Effector memory CD8-positive, alpha-beta T cell (primary cell): ENCODE results near the gene EDDM13.
"Not testable (repeated sequence)": the region's sequence is repeated elsewhere in the genome, so short reads cannot be mapped to it uniquely, and the experiment has no call there.

ENCODE experiments used
- ATAC-seq: fragments of 150-1000 bp; cut with Tn5 transposase; replicated peaks from 2 replicates; pipeline ENCODE4 v1.10.0; 2021; ENCODE audit warnings: mild to moderate bottlenecking, moderate library complexity
- DNase-seq, 3 experiments: peaks; one replicate each; pipeline ENCODE4 v3.0.0; 2021
- H3K27ac Mint-ChIP-seq, 2 donors: one replicate each; pipeline ENCODE4 v1.8.0; 2022; ENCODE audit warnings: mild to moderate bottlenecking in 2 of 2, mixed read lengths in 2 of 2, moderate library complexity in 2 of 2
- H3K27me3 Mint-ChIP-seq, 2 donors: one replicate each; pipeline ENCODE4 v1.8.0; 2022; ENCODE audit warnings: mixed read lengths in 2 of 2
- H3K36me3 Mint-ChIP-seq: one replicate; pipeline ENCODE4 v1.8.0; 2022; ENCODE audit warnings: mild to moderate bottlenecking, moderate library complexity, mixed read lengths; ENCODE audit not compliant: insufficient read depth
- H3K4me1 Mint-ChIP-seq, 2 donors: one replicate each; pipeline ENCODE4 v1.8.0; 2022; ENCODE audit warnings: low read depth in 2 of 2, mixed read lengths in 2 of 2
- H3K4me3 Mint-ChIP-seq, 2 donors: one replicate each; pipeline ENCODE4 v1.8.0; 2022; ENCODE audit warnings: mild to moderate bottlenecking in 2 of 2, mixed read lengths in 2 of 2, moderate library complexity in 2 of 2
- H3K9me3 Mint-ChIP-seq, 2 donors: one replicate each; pipeline ENCODE4 v1.8.0; 2022; ENCODE audit warnings: mixed read lengths in 2 of 2
- total RNA-seq, 9 experiments: gene quantifications; one replicate each; lab custom pipeline; 2026; lab: John Stamatoyannopoulos, UW

Gene EDDM13
- total RNA-seq, result 0 to 0.55 (median 0.25) reads per million in 9 experiments

GRCh38 chr19:56272161-56272798, at the start of gene EDDM13:
Gene EDDM13 (plus strand): TSS chr19:56272748. CDS start chr19:56272835, 87 bp downstream.
- Mint-ChIP-seq H3K4me3 (no peak within 1 kb of the TSS), H3K9me3 (no peaks in the 10 kb centered on the region), H3K36me3 (no peaks in the 10 kb centered on the region), H3K27me3 (no peaks in the 10 kb centered on the region), H3K27ac (no peak within 1 kb of the TSS), H3K4me1 (no peaks in the 10 kb centered on the region)
- DNase-seq, result no peak
- ATAC-seq, result no peak

GRCh38 chr19:56222901-56223300, 49.6 kb upstream of the EDDM13 start:
- ATAC-seq, result no peak

GRCh38 chr19:56223481-56223880, 49.1 kb upstream of the EDDM13 start:
- DNase-seq (no peak), ATAC-seq (no peak)
- Mint-ChIP-seq H3K27me3 (no peaks in the 10 kb centered on the region), H3K27ac (no peak overlapping the region), H3K4me1 (peaks cover 0 to 3% of the 10 kb centered on the region in 2 donors), H3K36me3 (peaks cover 4% of the 10 kb centered on the region), H3K4me3 (no peak overlapping the region), H3K9me3 (no peaks in the 10 kb centered on the region)

More at GRCh38 chr19:56222901-56223300, 49.6 kb upstream of the EDDM13 start:
- peaks cover 0 to 5% of the 10 kb centered on the region in 2 donors for H3K27me3 Mint-ChIP-seq
- peaks cover 4% of the 10 kb centered on the region for H3K36me3 Mint-ChIP-seq
- no peak for DNase-seq
- H3K9me3 Mint-ChIP-seq, result no peaks in the 10 kb centered on the region
- no peak overlapping the region for H3K4me3 Mint-ChIP-seq
- no peak overlapping the region for H3K27ac Mint-ChIP-seq
- peaks cover 0 to 3% of the 10 kb centered on the region in 2 donors for H3K4me1 Mint-ChIP-seq

GRCh38 chr19:56245121-56245740, 27.3 kb upstream of the EDDM13 start:
- Mint-ChIP-seq H3K9me3 (no peaks in the 10 kb centered on the region), H3K27me3 (no peaks in the 10 kb centered on the region), H3K27ac (no peak overlapping the region), H3K4me1 (no peaks in the 10 kb centered on the region), H3K36me3 (no peaks in the 10 kb centered on the region), H3K4me3 (no peak overlapping the region)
- ATAC-seq (no peak), DNase-seq (no peak)

GRCh38 chr19:56245764-56246163, 26.8 kb upstream of the EDDM13 start:
- not testable (repeated sequence) for H3K27me3 Mint-ChIP-seq, H3K27ac Mint-ChIP-seq, H3K4me1 Mint-ChIP-seq, H3K9me3 Mint-ChIP-seq, H3K4me3 Mint-ChIP-seq, H3K36me3 Mint-ChIP-seq, DNase-seq, ATAC-seq

GRCh38 chr19:56248736-56249338, 23.7 kb upstream of the EDDM13 start:
- not testable (repeated sequence) for H3K36me3 Mint-ChIP-seq, H3K9me3 Mint-ChIP-seq

GRCh38 chr19:56252699-56253422, 19.7 kb upstream of the EDDM13 start:
- Mint-ChIP-seq H3K9me3 (no peaks in the 10 kb centered on the region), H3K4me3 (no peak overlapping the region), H3K4me1 (peaks cover 0 to 3% of the 10 kb centered on the region in 2 donors), H3K27me3 (peaks cover 0 to 9% of the 10 kb centered on the region in 2 donors), H3K36me3 (no peaks in the 10 kb centered on the region), H3K27ac (no peak overlapping the region)
- DNase-seq, result peak; percentile 59 to 63 (median 62)
- peak; percentile 68 for ATAC-seq

More at GRCh38 chr19:56248736-56249338, 23.7 kb upstream of the EDDM13 start:
- DNase-seq, H3K27me3 Mint-ChIP-seq, ATAC-seq, H3K27ac Mint-ChIP-seq, H3K4me1 Mint-ChIP-seq, H3K4me3 Mint-ChIP-seq: not testable (repeated sequence)

- H3K27ac Mint-ChIP-seq, result no peak overlapping the region
- DNase-seq, result no peak
- peak; percentile 33 for ATAC-seq
- H3K4me1 Mint-ChIP-seq, result peaks cover 0 to 3% of the 10 kb centered on the region in 2 donors
- no peaks in the 10 kb centered on the region for H3K9me3 Mint-ChIP-seq
- no peak overlapping the region for H3K4me3 Mint-ChIP-seq
- no peaks in the 10 kb centered on the region for H3K36me3 Mint-ChIP-seq
- peaks cover 0 to 9% of the 10 kb centered on the region in 2 donors for H3K27me3 Mint-ChIP-seq
Observed at GRCh38 chr19:56253737-56254136, 18.8 kb upstream of the EDDM13 start.

- H3K4me1 Mint-ChIP-seq, result no peaks in the 10 kb centered on the region
- no peaks in the 10 kb centered on the region for H3K9me3 Mint-ChIP-seq
- H3K27me3 Mint-ChIP-seq, result peaks cover 0 to 9% of the 10 kb centered on the region in 2 donors
- DNase-seq (no peak), ATAC-seq (no peak)
- peaks cover 3% of the 10 kb centered on the region for H3K36me3 Mint-ChIP-seq
- no peak overlapping the region for H3K27ac Mint-ChIP-seq
- no peak overlapping the region for H3K4me3 Mint-ChIP-seq
Observed at GRCh38 chr19:56258272-56258671, 14.3 kb upstream of the EDDM13 start.

- DNase-seq, result no peak
- Mint-ChIP-seq H3K36me3 (peaks cover 3% of the 10 kb centered on the region), H3K4me1 (no peaks in the 10 kb centered on the region), H3K27me3 (peaks cover 0 to 9% of the 10 kb centered on the region in 2 donors), H3K4me3 (no peak overlapping the region), H3K27ac (no peak overlapping the region), H3K9me3 (no peaks in the 10 kb centered on the region)
- ATAC-seq, result no peak
Observed at GRCh38 chr19:56261145-56261544, 11.4 kb upstream of the EDDM13 start.

GRCh38 chr19:56261932-56262331, 10.6 kb upstream of the EDDM13 start:
- H3K36me3 Mint-ChIP-seq, H3K27ac Mint-ChIP-seq, H3K4me3 Mint-ChIP-seq, ATAC-seq, H3K9me3 Mint-ChIP-seq, DNase-seq, H3K27me3 Mint-ChIP-seq, H3K4me1 Mint-ChIP-seq: not testable (repeated sequence)

GRCh38 chr19:56263319-56263718, 9.2 kb upstream of the EDDM13 start:
- Mint-ChIP-seq H3K4me1 (no peaks in the 10 kb centered on the region), H3K4me3 (no peak overlapping the region), H3K27me3 (no peaks in the 10 kb centered on the region), H3K27ac (no peak overlapping the region), H3K36me3 (peaks cover 3% of the 10 kb centered on the region), H3K9me3 (no peaks in the 10 kb centered on the region)
- DNase-seq (no peak), ATAC-seq (no peak)

GRCh38 chr19:56266051-56266450, 6.5 kb upstream of the EDDM13 start:
- ATAC-seq, result no peak
- H3K36me3 Mint-ChIP-seq, result peaks cover 3% of the 10 kb centered on the region
- no peaks in the 10 kb centered on the region for H3K9me3 Mint-ChIP-seq
- no peak overlapping the region for H3K27ac Mint-ChIP-seq
- no peak overlapping the region for H3K4me3 Mint-ChIP-seq
- H3K27me3 Mint-ChIP-seq, result no peaks in the 10 kb centered on the region
- no peak for DNase-seq
- H3K4me1 Mint-ChIP-seq, result no peaks in the 10 kb centered on the region
